T-helper 1 cell (primary cell): ENCODE results near the gene PEAK3.
"Not testable (repeated sequence)": the region's sequence is repeated elsewhere in the genome, so short reads cannot be mapped to it uniquely, and the experiment has no call there.

ENCODE experiments used
- DNase-seq, 5 donors: peaks; one replicate each; pipeline ENCODE4 v3.0.0-alpha.2; 2012 to 2020

Gene PEAK3

DNA sequence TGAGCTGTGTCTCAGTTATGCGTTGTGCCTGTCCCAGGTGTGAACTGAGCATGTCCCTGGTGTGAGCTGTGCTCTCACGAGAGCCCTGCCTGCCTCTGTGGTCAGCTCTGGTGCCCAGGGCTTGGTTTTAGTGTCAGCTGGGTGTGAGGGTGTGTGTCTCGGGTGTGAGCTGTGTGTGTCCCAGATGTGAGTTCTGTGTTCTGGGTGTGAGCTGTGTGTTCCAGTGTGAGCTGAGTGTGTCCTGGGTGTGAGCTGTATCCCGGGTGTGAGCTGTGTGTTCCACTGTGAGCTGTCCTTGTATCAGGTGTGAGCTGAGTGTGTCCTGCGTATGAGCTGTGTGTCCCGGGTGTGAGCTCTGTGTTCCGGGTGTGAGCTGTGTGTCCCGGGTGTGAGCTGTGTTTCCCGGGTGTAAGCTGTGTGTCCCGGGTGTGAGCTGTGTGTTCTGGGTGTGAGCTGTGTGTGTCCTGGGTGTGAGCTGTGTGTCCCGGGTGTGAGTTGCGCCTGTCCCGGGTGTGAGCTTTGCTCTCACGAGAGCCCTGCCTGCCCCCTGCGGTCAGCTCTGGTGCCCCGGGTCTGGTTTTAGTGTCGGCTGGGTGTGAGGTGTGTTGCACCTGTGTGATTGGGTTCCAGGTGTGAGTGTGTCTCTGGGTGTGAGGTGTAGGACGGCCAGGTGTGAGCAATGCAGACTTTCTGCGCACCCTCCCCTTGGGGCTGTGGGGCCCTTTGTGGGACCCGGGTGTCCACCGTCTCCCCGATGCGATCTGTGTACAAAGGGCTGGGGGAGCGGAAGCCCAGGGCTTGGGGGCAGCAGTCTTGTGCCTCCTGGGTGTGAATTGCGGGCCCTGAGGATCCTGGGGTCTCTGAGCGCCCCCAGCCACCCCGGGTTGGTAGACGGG, 7.1 kb upstream of the PEAK3 start:
- no peak for DNase-seq

DNA sequence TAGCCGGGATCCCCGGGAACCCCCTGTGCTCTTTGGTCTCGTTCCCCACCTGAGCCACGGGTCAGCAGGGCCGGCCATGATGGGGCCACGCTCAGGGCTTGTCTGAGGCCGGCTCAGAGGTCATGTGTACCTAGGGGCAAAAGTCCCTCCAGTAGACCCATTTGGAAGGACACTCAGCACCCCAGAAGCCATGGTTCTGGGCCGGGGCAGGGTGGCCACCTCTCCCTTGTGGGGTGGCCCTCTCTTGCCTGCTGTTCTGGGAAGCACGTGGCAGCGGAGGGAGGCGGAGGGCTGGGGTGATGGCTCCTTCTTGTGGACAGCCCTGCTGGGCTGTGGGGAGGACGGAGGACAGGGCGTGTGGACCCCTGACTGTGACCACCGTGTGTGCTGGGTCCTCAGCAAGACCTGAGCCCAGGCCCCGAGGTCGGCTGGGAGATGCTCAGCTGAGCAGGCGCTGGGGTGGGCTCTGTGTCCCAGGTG, 6.4 kb upstream of the PEAK3 start:
- DNase-seq, result no peak

DNA sequence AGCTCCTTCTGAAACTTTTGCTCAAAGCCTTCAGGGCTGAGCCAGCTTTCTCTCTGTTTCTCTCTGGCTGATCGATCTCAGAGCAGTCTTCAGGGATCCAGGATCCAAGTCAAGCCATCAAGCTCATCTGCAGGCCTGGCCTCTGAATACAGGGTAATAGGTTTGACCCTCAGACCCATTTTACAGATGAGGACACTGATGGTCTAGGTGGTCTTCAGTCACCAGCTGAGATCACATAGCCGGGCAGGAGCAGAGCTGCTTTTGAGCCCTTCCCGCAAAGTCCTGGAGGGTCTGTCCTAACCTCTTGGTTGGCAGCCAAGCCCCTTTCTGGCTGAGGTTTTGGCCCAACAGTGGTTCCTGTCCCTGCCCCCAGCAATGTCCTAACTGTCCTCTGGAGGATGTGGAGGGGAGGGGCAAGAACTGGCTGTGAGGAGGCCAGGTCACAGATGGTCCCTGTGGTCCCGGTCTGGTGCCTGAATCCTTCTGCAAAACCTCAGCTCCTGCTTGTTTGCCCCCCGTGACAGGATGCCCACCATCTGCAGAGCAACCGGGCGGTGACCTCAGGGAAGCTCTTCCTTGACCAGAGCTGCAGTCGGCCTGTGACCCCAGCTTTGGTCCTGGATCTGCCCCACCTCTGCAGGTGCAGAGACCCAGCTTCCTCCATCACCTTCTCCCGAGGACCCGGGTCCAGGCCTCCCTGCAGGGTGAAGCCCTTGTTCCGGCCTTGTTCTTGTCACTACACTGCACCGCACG, 5.8 kb upstream of the PEAK3 start:
- DNase-seq, result no peak

DNA sequence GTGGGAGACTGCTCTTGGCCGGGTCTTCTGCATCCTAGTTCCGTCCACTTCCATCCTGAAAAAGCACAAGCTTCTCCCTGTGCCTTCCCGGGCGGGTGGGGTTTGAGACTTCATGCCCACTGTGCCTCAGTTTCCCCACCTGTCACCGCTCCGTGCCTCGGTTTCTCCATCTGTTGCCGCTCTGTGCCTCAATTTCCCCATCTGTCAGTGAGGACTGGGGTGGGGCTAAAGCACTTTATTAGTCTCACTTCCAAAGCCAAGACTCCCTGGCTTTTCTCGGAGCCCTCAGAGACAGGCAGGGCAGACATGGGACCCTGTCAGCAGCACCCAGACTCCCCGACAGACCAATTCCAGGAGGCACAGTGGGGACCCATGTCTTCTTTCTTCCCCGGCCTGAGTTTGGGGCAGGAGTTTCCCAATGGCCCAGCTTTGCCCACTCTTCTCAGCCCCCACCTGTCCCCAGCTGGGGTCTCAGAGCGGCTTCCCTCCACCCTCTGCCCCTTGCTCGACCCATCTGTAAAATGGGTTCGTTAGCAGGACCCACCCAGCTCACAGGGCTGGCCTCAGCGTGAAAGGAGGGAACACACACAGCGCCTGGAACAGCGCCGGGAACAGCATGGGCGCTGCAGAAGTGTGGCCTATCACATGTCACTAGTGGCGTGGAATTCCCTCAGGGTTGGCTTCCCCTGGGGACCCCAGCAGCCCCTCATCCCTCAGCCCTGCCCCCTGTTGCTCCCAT, 4.6 kb upstream of the PEAK3 start:
- no peak for DNase-seq

DNA sequence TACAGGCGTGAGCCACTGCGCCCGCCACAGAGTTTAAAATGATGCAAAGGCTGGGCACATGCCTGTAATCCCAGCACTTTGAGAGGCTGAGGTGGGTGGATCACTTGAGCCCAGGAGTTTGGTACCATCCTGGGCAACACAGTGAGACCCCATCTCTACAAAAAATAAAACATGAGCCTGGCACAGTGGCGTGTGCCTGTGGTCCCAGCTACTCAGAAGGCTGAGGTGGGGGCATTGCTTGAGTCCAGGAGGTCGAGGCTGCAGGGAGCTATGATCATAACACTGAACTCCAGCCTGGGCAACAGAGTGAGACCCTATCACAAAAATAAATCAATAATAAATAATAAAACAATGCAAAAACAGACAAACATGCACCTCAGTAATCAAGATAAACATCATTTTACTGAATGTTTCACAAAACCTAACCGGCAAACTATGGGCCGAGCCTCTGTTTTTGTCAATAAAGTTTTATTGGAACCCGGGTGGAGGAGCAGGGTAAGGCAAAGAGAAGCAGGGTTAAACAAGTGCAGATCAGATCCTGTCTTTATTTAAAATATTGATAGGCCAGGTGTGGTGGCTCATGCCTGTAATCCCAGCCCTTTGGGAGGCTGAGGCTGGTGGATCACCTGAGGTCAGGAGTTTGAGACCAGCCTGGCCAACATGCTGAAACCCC, 2.0 kb upstream of the PEAK3 start:
- no peak for DNase-seq

DNA sequence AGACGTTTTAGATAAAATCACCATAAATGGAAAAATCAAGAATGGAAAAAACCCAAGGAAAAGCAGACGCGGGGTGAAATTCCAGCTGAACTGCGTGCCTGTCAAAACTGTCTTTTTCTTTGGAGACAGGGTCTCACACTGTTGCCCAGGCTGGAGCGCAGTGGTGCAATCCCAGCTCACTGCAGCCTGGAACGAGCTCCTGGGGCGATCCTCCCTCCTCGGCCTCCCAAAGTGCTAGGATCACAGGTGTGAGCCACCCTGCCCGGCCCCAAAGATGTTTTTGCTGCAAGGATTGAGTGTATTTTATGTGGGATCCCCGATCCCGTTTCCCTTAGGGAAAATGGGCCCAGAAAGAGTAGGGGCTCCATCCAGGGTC, 875 bp upstream of the PEAK3 start:
- DNase-seq, result no peak

DNA sequence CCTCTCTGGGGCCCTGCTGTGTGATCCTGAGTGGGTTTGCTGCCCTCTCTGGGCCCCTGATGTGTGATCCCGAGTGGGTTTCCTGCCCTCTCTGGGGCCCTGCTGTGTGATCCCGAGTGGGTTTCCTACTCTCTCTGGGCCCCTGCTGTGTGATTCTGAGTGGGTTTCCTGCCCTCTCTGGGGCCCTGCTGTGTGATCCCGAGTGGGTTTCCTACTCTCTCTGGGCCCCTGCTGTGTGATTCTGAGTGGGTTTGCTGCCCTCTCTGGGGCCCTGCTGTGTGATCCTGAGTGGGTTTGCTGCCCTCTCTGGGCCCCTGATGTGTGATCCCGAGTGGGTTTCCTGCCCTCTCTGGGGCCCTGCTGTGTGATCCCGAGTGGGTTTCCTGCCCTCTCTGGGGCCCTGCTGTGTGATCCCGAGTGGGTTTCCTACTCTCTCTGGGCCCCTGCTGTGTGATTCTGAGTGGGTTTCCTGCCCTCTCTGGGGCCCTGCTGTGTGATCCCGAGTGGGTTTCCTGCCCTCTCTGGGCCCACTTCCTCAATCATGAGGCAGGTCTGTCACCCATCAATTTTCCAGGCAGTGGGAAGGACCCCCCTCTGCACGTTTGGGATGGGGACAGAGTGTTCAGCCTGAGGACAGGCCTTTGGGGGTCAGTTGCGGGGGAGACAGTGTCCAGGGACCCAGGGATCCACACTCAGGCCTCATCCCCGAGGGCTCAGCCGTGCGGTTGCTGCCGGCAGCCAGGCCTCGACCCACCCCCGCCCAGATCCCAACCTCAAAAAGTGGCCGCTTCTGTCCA, 512 bp downstream of the PEAK3 start:
- not testable (repeated sequence) for DNase-seq

DNA sequence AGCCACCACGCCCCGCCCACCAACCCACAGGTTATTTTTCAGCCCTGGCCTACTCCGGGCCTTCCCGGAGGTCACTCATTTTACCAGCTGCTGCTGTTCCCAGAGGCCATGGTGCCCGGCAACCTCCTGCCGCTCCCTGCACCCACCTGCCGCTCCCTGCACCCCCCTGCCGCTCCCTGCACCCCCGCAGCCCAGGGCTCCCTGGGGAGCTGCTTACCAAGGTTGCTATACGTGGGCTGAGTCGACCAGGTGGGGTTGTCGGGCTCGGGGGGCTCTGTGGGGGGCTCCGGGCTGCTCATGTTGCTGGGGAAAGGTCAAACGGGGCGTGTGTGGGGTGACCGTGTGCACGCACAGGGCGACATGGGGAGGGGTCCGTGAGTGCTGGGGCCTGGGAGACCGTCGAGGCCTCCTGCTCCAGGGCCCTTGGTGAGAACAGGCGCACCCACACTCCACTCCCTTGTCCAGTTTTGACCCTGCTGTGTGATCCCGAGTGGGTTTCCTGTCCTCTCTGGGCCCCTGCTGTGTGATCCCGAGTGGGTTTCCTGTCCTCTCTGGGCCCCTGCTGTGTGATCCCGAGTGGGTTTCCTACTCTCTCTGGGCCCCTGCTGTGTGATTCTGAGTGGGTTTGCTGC, 1.2 kb downstream of the PEAK3 start:
- no peak for DNase-seq

DNA sequence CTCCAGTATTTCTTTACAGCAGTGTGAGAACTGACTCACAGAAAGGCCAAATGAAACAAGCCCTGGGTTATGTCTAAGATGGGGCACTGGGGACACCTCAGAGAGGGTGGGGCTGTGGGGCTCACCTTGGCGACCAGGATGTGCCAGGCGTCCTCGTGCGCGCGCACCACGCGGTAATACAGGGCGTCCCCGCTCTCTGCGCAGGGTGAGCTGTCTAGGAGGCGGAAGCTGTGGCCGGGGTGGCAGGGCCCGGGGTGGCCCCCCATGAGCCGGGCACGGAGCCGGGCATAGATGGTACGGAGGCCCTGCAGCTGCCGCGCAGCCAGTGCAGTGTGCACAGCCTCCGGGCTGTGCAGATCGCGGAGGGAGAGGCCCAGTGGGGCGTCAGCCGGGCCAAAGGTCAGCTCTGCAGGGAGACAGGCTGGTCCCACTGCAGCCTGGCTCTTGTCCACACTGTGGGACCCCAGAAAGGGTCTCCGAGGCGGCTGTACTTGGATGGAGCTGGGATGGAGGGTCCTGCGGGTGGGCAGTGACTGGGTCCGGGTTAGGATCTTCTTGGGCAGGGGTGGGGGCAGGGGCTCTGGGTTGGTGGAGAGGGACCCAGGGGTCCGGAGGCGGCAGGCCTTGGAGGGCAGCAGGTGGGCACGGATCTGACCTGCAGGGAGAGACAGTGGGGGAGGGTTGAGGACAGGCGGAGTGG, 3.4 kb downstream of the PEAK3 start:
- no peak for DNase-seq

DNA sequence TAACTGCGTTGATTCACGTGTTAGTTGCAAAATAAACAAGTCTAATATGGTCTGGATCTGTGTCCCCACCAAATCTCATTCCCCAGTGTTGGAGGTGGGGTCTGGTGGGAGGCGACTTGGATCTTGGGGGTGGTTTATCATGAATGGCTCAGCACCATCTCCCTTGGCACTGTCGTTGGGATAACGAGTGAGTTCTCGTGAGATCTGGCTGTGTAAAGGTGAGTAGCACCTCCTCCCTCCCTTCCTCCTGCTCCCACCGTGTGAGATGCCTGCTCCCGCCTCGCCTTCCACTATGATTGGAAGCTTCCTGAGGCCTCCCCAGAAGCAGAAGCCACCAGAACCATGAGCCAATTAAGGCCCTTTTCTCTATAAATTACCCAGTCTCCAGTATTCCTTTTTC, 4.8 kb downstream of the PEAK3 start:
- no peak for DNase-seq

DNA sequence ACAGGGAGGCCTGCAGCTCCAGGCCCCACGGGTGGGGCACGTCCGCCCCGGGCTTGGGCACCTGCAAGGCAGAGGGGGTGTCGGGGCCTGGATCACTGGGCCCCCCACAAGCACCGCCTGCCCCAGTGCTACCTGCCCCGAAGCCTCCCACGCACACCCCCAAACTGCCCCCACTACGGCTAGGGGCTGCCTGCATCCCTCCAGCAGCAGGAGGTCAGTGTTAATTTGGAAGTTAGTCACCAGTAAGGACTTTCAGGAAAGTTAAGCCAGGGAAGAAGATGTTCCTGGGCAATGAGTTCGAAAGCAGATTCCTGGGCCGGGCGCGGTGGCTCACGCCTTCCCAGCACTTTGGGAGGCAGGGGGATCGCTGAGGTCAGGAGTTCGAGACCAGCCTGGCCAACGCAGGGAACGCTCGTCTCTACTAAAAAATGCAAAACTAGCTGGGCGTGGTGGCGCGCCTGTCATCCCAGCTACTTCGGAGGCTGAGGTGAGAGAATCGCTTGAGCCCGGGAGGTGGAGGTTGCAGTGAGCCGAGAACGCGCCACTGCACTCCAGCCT, 5.5 kb downstream of the PEAK3 start:
- no peak for DNase-seq

DNA sequence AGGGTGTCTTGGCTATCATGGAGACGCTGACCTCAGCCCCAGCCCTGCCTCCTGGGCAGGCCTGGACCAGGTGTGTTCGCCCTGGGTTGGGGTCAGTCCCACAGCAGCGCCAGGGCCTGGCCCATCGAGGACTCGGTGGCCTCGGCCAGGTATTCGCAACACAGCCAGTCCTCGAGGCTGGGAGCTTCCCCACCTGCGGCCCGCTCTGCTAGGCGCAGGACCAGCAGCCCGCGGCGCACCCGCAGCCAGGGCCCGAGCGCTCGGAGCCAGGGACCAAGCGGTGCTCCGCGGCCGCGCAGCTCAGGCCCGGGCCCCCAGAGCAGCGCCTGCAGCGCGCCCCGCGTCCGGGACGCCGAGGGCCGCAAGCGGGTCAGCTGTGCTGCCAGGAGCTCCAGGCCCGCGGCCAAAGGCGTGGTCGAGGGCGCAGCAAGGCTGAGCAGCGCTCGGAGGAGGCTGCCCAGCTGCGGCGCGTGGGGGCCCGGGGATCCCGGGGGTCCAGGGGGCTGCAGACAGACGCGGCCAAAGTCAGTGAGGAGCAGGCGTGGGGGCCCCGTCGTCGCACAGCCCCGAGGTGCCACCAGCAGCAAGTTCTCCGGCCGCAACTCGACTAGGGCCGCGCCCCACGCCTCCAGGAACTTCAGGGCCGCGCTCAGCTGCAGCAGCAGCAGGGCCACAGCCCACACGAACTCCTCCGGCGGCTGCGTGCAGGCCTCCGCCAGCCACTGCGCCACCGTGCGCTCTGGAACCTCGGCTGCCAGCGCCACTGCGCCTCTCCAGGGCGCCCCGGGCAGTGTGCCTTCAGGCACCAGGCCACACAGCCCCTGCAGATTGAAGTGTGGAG, 6.2 kb downstream of the PEAK3 start:
- DNase-seq, result no peak

DNA sequence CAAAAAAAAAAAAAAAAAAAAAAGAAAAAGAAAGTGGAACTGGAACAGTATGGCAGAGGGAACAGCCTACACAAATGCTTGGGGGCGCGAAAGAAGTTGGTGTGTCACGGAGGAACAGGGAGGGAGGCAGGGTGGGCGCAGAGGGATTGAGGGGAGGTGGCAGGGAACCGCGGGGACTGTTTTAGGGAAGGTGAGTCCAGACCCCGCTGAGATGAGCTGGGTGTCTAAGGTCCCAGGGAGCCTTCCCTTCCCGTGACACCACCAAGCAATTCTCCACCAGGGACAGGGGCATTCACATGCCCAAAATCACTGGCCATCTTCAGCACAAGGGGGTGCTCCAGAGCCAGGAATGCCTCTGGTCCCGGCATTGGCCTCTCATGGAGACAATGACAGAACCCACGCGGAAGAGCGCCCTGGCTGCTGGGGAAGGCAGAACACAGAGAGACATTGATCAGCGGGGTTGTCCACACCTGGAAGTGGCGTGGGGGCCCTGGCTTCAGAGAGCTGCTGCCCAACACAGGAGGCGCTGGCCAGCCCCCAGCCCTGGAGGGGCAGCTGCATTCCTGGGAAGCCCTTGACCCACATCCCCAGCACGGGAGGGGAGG, 6.9 kb downstream of the PEAK3 start:
- DNase-seq, result peak in 1 of 5 donors; percentile 41

DNA sequence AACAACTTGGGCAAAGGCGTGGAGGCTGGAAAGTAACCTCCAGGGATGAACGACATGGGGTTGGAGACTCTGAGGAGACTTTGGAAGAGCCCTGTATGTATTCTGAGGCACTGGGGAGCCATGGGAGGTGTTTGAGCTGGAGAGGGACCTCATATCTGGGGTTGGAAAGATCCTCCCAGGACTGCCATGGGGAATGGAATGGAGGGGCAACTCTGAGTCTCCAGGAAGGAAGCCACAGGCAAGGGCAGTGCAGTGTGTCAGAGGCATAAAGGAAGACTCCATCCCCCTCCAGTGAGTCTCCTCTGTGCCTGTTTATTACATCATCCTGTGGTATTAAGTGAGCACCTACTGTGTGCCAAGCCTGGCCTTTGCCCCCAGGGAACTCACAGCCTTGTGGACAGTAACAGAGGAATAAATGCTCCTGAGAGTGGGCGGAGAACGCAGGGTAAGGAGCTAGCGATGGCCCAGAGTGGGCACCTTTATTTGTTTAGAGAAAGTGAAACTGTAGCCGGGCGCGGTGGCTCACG, 7.7 kb downstream of the PEAK3 start:
- no peak for DNase-seq

DNA sequence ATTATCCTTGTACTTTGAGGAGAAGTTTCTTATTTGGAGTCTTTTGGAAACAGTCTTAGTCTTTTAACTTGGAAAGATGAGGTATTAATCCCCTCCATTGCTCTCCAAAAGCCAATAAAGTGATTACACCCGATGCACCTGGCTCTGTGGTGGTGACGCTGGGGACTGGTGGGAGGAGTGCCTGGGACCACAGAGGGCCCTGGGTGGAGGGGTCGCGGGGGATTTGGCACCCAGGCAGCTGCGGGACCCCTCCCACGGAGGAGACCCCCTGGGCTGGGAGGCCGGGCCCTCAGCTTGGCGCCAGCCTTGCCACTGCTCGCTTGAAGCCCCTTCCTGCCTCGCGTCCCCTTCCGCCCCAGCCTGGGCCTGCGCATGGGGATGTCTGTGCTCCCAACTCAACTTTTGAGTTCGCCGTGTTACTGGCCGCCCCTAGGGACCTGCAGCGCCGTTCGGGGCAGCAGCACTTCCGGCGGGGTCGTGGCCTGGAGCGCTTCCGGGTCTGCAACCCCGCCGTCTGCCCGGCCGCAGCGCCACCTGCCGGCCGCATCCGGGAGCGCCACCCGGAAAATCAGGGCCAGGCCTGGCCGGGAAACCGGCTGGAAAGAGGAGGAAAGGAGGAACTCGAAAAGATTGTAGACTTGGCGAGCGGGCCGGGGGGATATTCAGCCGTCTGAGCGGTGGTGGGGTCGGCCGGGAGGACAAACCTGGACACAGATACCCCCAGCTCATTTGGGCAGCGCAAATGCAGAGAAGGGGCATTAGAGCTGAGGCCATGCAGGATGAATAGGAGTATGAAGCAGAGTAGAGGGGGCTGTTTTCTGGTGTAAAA, 8.4 kb downstream of the PEAK3 start:
- DNase-seq, result peak; percentile 62 to 88 (median 65)

DNA sequence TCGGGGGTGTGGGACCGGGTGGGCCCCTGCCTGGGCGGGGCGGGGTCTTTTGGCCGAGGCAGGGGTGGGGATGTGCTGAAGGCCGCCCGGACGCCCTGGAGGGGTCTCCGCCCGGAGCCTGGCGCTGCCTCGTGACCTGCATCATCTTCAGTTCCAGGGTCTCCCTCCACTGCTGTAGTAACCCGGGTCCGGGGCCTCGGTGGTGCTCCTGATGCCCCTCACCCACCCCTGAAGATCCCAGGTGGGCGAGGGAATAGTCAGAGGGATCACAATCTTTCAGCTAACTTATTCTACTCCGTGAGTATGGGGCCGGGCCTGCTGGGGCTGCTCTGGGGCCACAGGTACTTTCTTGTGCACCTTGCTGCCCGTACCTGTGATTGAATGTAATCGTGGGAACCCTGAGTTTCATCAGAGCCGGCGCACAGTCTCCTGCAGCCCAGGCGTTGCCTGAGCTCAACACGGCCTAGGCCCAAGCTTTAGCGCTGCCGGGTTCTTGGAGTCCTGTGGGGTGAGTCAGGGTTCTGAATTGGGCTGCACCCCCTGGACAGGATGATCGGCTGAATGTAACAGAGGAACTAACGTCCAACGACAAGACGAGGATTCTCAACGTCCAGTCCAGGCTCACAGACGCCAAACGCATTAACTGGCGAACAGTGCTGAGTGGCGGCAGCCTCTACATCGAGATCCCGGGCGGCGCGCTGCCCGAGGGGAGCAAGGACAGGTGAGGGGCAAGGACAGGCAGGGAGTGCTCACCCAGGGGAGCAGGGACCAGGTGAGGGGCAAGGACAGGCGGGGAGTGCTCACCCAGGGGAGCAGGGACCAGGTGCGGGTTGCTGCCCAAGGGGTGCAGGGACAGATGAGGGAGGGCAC, 10.5 kb downstream of the PEAK3 start:
- DNase-seq, result peak in 1 of 5 donors; percentile 18
